NCI-H69 (cell line): Measurements from ENCODE around the gene ATAT1.

Source experiments
- DNase-seq: peaks from one replicate; lab custom pipeline; 2025; lab: John Stamatoyannopoulos, UW

The ATAT1 gene

GRCh38 chr6:30613251-30614043, 13.2 kb upstream of the ATAT1 start:
- DNase-seq: peak; percentile 25

GRCh38 chr6:30614044-30614842, 12.4 kb upstream of the ATAT1 start:
- DNase-seq: peak; percentile 43

GRCh38 chr6:30614843-30615218, 11.8 kb upstream of the ATAT1 start:
- peak; percentile 99 for DNase-seq

GRCh38 chr6:30615219-30615957, 11.3 kb upstream of the ATAT1 start:
- peak; percentile 91 for DNase-seq

- peak; percentile 79 for DNase-seq
Observed at GRCh38 chr6:30615958-30616810, 10.5 kb upstream of the ATAT1 start.

- peak; percentile 100 for DNase-seq
Observed at GRCh38 chr6:30616811-30617564, 9.7 kb upstream of the ATAT1 start, which contains the start of gene PPP1R10. Gene PPP1R10, minus strand, starts transcription at chr6:30617243. Its CDS starts 7,299 bp downstream, at chr6:30609944.

GRCh38 chr6:30617565-30618269, 9.0 kb upstream of the ATAT1 start, which contains the start of gene MRPS18B:
Gene MRPS18B, plus strand, starts transcription at chr6:30617840. Its CDS starts 26 bp downstream, at chr6:30617866.
- DNase-seq: peak; percentile 98

GRCh38 chr6:30618270-30618797, 8.3 kb upstream of the ATAT1 start:
- peak; percentile 53 for DNase-seq

GRCh38 chr6:30619561-30619960, 7.1 kb upstream of the ATAT1 start:
- DNase-seq: no peak

GRCh38 chr6:30625511-30625910, 1.2 kb upstream of the ATAT1 start:
- no peak for DNase-seq

GRCh38 chr6:30635834-30636233, 9.2 kb downstream of the ATAT1 start:
- DNase-seq: no peak

- DNase-seq: peak; percentile 27
Observed at GRCh38 chr6:30640481-30640880, 13.8 kb downstream of the ATAT1 start.

GRCh38 chr6:30641048-30641447, 14.4 kb downstream of the ATAT1 start:
- DNase-seq: no peak

GRCh38 chr6:30643656-30644055, 17.0 kb downstream of the ATAT1 start:
- no peak for DNase-seq

- DNase-seq: no peak
Observed at GRCh38 chr6:30644769-30645168, 18.1 kb downstream of the ATAT1 start.

- peak; percentile 22 for DNase-seq
Observed at GRCh38 chr6:30645989-30646388, 19.3 kb downstream of the ATAT1 start.

GRCh38 chr6:30646450-30647241, 20.0 kb downstream of the ATAT1 start, which contains the start of gene C6orf136:
Gene C6orf136, plus strand, starts transcription at chr6:30647133. Its CDS starts 99 bp downstream, at chr6:30647232.
- DNase-seq: peak; percentile 97

GRCh38 chr6:30647242-30648116, 20.8 kb downstream of the ATAT1 start:
- DNase-seq: peak; percentile 96
